A673 (cell line): ENCODE measurements around the gene TMEM259. TPM values are rescaled to one million over a fixed set of nuclear protein-coding genes. Genes with fewer than 3 reads are reported as not detected.
A peak's percentile ranks its signal among the peaks of the same experiment; 100 is the strongest.

Experiments
- BruUV-seq: library from RNA; stranded (reverse); fragments of 400-500 nt; replicated peaks from 2 replicates; lab custom pipeline; 2021; lab: Mats Ljungman, UMichigan
- CTCF ChIA-PET: fragments of 300-600 bp; sonication (Branson Sonifier 250); formaldehyde crosslinking; loops from one replicate; lab custom pipeline; 2022; ENCODE audit warnings: antibody characterized with exemption; lab: Charles Lee
- POLR2A ChIA-PET: fragments of 300-600 bp; sonication (Branson Sonifier 250); formaldehyde crosslinking; loops from one replicate; lab custom pipeline; 2022; ENCODE audit warnings: antibody characterized with exemption; ENCODE audit not compliant: low non-redundant PET; lab: Charles Lee
- DNase-seq: peaks from one replicate; pipeline ENCODE4 v3.0.0-alpha.2; 2015; ENCODE audit warnings: low spot score
- H3K27ac ChIP-seq: fragments of 200-600 bp; sonication (generic); 2 replicates; pipeline ENCODE4 v1.5.1; 2016; ENCODE audit warnings: mixed run types, low read depth, mild to moderate bottlenecking, mixed read lengths, antibody characterized with exemption, low read length; ENCODE audit not compliant: poor library complexity, severe bottlenecking
- H3K27me3 ChIP-seq: fragments of 200-600 bp; sonication (generic); replicated peaks from 2 replicates; pipeline ENCODE4 v1.6.1; 2017; ENCODE audit warnings: mixed run types, low read depth, mild to moderate bottlenecking, mixed read lengths, antibody characterized with exemption, low read length; ENCODE audit not compliant: insufficient read depth, poor library complexity
- H3K36me3 ChIP-seq: fragments of 200-600 bp; sonication (generic); 2 replicates; pipeline ENCODE4 v1.6.1; 2016; ENCODE audit warnings: mixed run types, mild to moderate bottlenecking, mixed read lengths, antibody characterized with exemption, low read length; ENCODE audit not compliant: insufficient read depth, poor library complexity, severe bottlenecking
- H3K4me1 ChIP-seq: fragments of 200-600 bp; sonication (generic); 2 replicates; pipeline ENCODE4 v1.6.1; 2017; ENCODE audit warnings: mixed run types, mild to moderate bottlenecking, mixed read lengths, antibody characterized with exemption, low read length; ENCODE audit not compliant: insufficient read depth, poor library complexity, severe bottlenecking
- H3K4me3 ChIP-seq: fragments of 200-600 bp; sonication (generic); 2 replicates; pipeline ENCODE4 v1.5.1; 2016; ENCODE audit warnings: low read depth, mixed run types, mild to moderate bottlenecking, mixed read lengths, low read length; ENCODE audit not compliant: poor library complexity, severe bottlenecking
- H3K9me3 ChIP-seq: fragments of 200-600 bp; sonication (generic); 2 replicates; pipeline ENCODE4 v1.6.1; 2016; ENCODE audit warnings: mixed run types, low read depth, mild to moderate bottlenecking, mixed read lengths, antibody characterized with exemption, low read length; ENCODE audit not compliant: poor library complexity, severe bottlenecking
- CTCF ChIP-seq: fragments of 300-800, 200-600 bp; sonication (generic); conservative IDR thresholded peaks from 2 replicates; pipeline ENCODE4 v1.5.1; 2017; ENCODE audit warnings: low read depth, mild to moderate bottlenecking, antibody characterized with exemption, low read length, moderate library complexity, mixed read lengths
- EZH2 ChIP-seq: fragments of 200-600 bp; sonication (generic); IDR thresholded peaks from 2 replicates; pipeline ENCODE4 v1.6.1; 2017; ENCODE audit warnings: borderline replicate concordance, low read depth, mild to moderate bottlenecking, mixed read lengths, antibody characterized with exemption, low read length; ENCODE audit not compliant: poor library complexity, severe bottlenecking
- intact Hi-C: fragments of 100-400 bp; cut with micrococcal nuclease; formaldehyde crosslinking; loops from one replicate; pipeline ENCODE4 v1.10.0; 2022; ENCODE audit not compliant: unreplicated experiment
- total RNA-seq: library from RNA; stranded (reverse); gene quantifications from 2 replicates; pipeline ENCODE4 v1.2.3, GENCODE V29; 2021

TMEM259 gene
- total RNA-seq, 1 experiment from 2014 or later, result 151 TPM

GRCh38 chr19:999379-999719, 21.6 kb downstream of the TMEM259 start:
- TF ChIP-seq CTCF (no peak), EZH2 (no peak)

GRCh38 chr19:998064-998463, 22.9 kb downstream of the TMEM259 start:
- intact Hi-C loops, result loop anchor here (5.0 kb wide), 1 partner anchor 76 kb away; no protein-coding TSS in a partner anchor
- ChIA-PET CTCF (no interaction called here), POLR2A (no interaction called here)
- Histone ChIP-seq H3K4me3 (no peak overlapping the region), H3K9me3 (no peaks in the 10 kb centered on the region), H3K4me1 (peaks cover 24% of the 10 kb centered on the region), H3K27ac (no peak overlapping the region), H3K27me3 (peaks cover 50% of the 10 kb centered on the region), H3K36me3 (peaks cover 8% of the 10 kb centered on the region)
- no TSS peak for BruUV-seq
- TF ChIP-seq EZH2 (no peak), CTCF (no peak)
- DNase-seq, result no peak

More at GRCh38 chr19:999379-999719, 21.6 kb downstream of the TMEM259 start:
- Histone ChIP-seq H3K27ac (no peak overlapping the region), H3K36me3 (peaks cover 3% of the 10 kb centered on the region), H3K4me1 (peaks cover 24% of the 10 kb centered on the region), H3K9me3 (no peaks in the 10 kb centered on the region), H3K27me3 (peaks cover 50% of the 10 kb centered on the region), H3K4me3 (no peak overlapping the region)
- ChIA-PET CTCF (no interaction called here), POLR2A (no interaction called here)
- BruUV-seq, result no TSS peak
- DNase-seq, result no peak
- intact Hi-C loops, result loop anchor here (5.0 kb wide), 1 partner anchor 77 kb away; no protein-coding TSS in a partner anchor

DNA sequence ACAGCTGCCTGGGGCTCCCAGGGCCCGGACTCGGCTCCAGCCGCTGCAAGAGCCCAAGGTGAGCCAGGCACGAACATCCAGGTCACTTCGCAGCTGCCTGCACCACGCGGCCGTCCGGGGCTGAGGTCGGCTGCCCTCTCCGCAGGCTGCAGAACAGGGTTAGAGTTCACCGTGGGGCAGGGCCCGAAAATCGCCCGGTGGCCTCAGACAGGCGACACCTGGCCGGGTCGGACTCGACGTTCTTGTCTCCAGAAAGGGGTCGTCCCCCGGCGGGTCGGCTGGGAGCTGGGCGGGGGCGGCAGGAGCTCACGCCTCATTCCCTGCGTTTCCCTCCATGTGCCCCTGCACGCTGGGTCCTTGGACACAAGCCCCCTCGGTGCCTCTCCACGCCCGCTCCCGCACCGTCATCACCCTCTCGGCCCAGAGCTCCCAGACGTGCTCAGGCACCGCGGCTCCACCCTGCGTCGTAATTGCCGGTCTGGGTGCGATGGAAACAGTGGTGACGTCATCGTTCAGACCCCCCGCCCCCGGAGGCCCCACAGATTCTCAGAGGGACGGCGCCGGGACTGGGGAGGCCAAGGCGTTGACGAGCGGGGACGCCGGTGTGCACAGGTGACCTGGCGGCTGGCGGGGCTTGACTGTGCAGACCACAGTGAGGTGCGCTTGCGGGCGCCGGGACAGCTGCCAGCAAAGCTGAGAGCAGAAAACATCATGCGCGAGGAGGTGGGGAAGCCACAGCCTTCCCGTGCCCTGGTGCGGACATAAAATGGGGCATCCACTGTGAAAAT, 24.7 kb downstream of the TMEM259 start:
- no peak overlapping the region for H3K27ac ChIP-seq
- H3K4me3 ChIP-seq, result peak overlapping the region; percentile 27
- POLR2A ChIA-PET, result interaction anchor here (0.6 kb wide), 2 partner anchors 12 to 18 kb away, joined by 3 read pairs; partner anchors contain the start of gene WDR18
- peak; percentile 70 for DNase-seq
- H3K27me3 ChIP-seq, result peaks cover 48% of the 10 kb centered on the region
- intact Hi-C loops, result loop anchor here (5.0 kb wide), 1 partner anchor 74 kb away; no protein-coding TSS in a partner anchor
- peaks cover 20% of the 10 kb centered on the region for H3K4me1 ChIP-seq
- no peaks in the 10 kb centered on the region for H3K9me3 ChIP-seq
- H3K36me3 ChIP-seq, result peaks cover 16% of the 10 kb centered on the region
- TF ChIP-seq CTCF, result no peak
- TF ChIP-seq EZH2, result no peak
- BruUV-seq, result no TSS peak
- CTCF ChIA-PET, result no interaction called here
